Activated B cell treated with CpG ODN at 0.5 μM for 24 hours (primary cell): ENCODE measurements around the gene CERS6. TPM values are rescaled to one million over a fixed set of nuclear protein-coding genes. Genes with fewer than 3 reads are reported as not detected.

Source experiments
- ATAC-seq: fragments of 200-7000 bp; cut with Tn5 transposase; one replicate; pipeline ENCODE4 v1.10.0; 2021; ENCODE audit warnings: low read depth, mild to moderate bottlenecking, moderate library complexity
- CTCF ChIA-PET: fragments of 350-600 bp; sonication (Branson Sonifier 250); formaldehyde crosslinking; loops from one replicate; lab custom pipeline; 2021; ENCODE audit warnings: antibody characterized with exemption; lab: Charles Lee
- POLR2A ChIA-PET: fragments of 350-600 bp; sonication (Branson Sonifier 250); formaldehyde crosslinking; loops from one replicate; lab custom pipeline; 2021; ENCODE audit warnings: antibody characterized with exemption; lab: Charles Lee
- DNase-seq: peaks from one replicate; pipeline ENCODE4 v3.0.0; 2022
- H3K27ac Mint-ChIP-seq: one replicate; pipeline ENCODE4 v1.8.0; 2020; ENCODE audit warnings: mixed read lengths
- H3K27me3 Mint-ChIP-seq: one replicate; pipeline ENCODE4 v1.8.0; 2021; ENCODE audit warnings: mixed read lengths
- H3K36me3 Mint-ChIP-seq: one replicate; pipeline ENCODE4 v1.8.0; 2021; ENCODE audit warnings: low read depth, mixed read lengths
- H3K4me1 Mint-ChIP-seq: one replicate; pipeline ENCODE4 v1.8.0; 2021; ENCODE audit warnings: mixed read lengths
- H3K4me3 Mint-ChIP-seq: one replicate; pipeline ENCODE4 v1.8.0; 2020; ENCODE audit warnings: mild to moderate bottlenecking, mixed read lengths
- H3K9me3 Mint-ChIP-seq: one replicate; pipeline ENCODE4 v1.8.0; 2020; ENCODE audit warnings: mixed read lengths
- intact Hi-C: fragments of 100-400 bp; cut with micrococcal nuclease; formaldehyde crosslinking; loops from one replicate; pipeline ENCODE4 v1.15.1; 2024
- total RNA-seq: library from RNA; stranded (reverse); gene quantifications from 2 replicates; pipeline ENCODE4 v1.2.3, GENCODE V29; 2022
- TF ChIP-seq, protein P1 (sequence below): fragments of 200-600 bp; IDR thresholded peaks from one replicate; pipeline ENCODE4 v1.8.0; 2022; ENCODE audit warnings: antibody characterized with exemption, mild to moderate bottlenecking

CERS6 gene
- total RNA-seq, 1 donor from 2014 or later = 5.3 TPM

GRCh38 chr2:168429988-168430387 is 26.1 kb upstream of the CERS6 start:
- intact Hi-C loops = no loop called here
- Mint-ChIP-seq H3K27me3 (peaks cover 1% of the 10 kb centered on the region), H3K27ac (no peak overlapping the region), H3K36me3 (no peaks in the 10 kb centered on the region), H3K4me1 (no peaks in the 10 kb centered on the region), H3K9me3 (no peaks in the 10 kb centered on the region), H3K4me3 (no peak overlapping the region)
- DNase-seq = no peak
- TF ChIP-seq, protein P1, sequence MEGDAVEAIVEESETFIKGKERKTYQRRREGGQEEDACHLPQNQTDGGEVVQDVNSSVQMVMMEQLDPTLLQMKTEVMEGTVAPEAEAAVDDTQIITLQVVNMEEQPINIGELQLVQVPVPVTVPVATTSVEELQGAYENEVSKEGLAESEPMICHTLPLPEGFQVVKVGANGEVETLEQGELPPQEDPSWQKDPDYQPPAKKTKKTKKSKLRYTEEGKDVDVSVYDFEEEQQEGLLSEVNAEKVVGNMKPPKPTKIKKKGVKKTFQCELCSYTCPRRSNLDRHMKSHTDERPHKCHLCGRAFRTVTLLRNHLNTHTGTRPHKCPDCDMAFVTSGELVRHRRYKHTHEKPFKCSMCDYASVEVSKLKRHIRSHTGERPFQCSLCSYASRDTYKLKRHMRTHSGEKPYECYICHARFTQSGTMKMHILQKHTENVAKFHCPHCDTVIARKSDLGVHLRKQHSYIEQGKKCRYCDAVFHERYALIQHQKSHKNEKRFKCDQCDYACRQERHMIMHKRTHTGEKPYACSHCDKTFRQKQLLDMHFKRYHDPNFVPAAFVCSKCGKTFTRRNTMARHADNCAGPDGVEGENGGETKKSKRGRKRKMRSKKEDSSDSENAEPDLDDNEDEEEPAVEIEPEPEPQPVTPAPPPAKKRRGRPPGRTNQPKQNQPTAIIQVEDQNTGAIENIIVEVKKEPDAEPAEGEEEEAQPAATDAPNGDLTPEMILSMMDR = no peak
- no peak for ATAC-seq
- ChIA-PET POLR2A (no interaction called here), CTCF (no interaction called here)

- ChIA-PET CTCF (no interaction called here), POLR2A (no interaction called here)
- Mint-ChIP-seq H3K4me3 (no peak overlapping the region), H3K9me3 (no peaks in the 10 kb centered on the region), H3K27me3 (peaks cover 3% of the 10 kb centered on the region), H3K27ac (no peak overlapping the region), H3K36me3 (no peaks in the 10 kb centered on the region), H3K4me1 (no peaks in the 10 kb centered on the region)
- intact Hi-C loops = no loop called here
- ATAC-seq (no peak), DNase-seq (no peak)
- TF ChIP-seq, protein P1 = no peak
Observed at GRCh38 chr2:168430431-168430830, 25.6 kb upstream of the CERS6 start.

DNA sequence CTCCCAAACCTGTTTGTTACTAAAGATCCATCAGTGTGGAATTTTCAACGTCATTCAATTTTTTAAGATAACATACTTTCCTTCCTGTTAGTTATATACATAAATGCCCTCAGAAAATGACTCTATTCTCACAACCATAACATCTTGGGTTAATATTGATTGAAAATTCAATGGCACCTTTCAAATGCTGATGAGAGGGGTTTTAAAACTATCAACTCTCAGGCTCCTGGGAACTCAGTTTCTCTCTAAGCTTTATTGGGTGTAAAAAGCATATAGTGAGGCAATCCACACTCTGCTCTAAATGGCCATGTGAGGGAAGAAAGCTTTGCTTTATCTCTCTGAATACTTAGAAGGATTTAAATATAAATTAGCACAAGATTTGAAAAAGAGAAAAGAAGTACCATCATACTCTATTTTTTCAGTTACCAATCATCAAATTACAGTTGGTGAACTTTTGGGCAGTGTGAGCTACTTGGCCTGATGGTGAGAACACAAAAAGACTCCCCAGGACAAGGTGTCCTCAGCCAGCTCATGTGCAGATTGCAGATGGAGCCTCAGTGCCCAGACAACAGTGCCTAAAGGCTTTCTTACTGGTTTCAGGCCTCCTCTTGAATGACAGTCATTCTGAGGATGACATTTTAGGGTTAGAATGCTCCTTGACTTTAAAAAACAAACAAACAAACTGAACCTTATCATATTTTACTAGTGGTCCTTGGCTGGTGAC is 24.6 kb upstream of the CERS6 start:
- H3K36me3 Mint-ChIP-seq = no peaks in the 10 kb centered on the region
- no peak overlapping the region for H3K4me3 Mint-ChIP-seq
- peaks cover 3% of the 10 kb centered on the region for H3K27me3 Mint-ChIP-seq
- TF ChIP-seq, protein P1 = no peak
- H3K4me1 Mint-ChIP-seq = no peaks in the 10 kb centered on the region
- ChIA-PET POLR2A (no interaction called here), CTCF (no interaction called here)
- no peak overlapping the region for H3K27ac Mint-ChIP-seq
- no peaks in the 10 kb centered on the region for H3K9me3 Mint-ChIP-seq
- no peak for DNase-seq
- intact Hi-C loops = no loop called here
- no peak for ATAC-seq

DNA sequence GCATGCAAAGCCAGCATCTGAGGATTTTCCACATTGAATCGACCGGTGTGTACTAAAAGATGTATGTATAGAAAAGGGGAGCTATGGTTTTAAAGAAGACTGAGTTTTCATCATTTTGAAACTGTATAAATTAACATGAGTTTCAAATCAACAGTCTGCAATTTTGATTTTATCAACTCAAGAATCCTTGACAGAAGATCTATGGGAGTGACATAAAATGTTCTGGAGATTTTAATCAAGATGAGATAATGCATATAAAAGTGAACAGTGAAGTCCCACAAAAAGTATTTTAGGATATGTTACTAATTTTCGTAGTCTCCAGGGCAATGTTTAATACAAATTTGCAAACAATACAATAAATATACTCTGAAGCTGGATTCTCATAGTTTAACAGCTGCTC is 24.0 kb upstream of the CERS6 start:
- peaks cover 3% of the 10 kb centered on the region for H3K27me3 Mint-ChIP-seq
- DNase-seq = no peak
- H3K27ac Mint-ChIP-seq = no peak overlapping the region
- H3K4me1 Mint-ChIP-seq = no peaks in the 10 kb centered on the region
- ChIA-PET POLR2A (no interaction called here), CTCF (no interaction called here)
- TF ChIP-seq, protein P1 = no peak
- ATAC-seq = no peak
- H3K9me3 Mint-ChIP-seq = no peaks in the 10 kb centered on the region
- no peaks in the 10 kb centered on the region for H3K36me3 Mint-ChIP-seq
- H3K4me3 Mint-ChIP-seq = no peak overlapping the region
- intact Hi-C loops = no loop called here

DNA sequence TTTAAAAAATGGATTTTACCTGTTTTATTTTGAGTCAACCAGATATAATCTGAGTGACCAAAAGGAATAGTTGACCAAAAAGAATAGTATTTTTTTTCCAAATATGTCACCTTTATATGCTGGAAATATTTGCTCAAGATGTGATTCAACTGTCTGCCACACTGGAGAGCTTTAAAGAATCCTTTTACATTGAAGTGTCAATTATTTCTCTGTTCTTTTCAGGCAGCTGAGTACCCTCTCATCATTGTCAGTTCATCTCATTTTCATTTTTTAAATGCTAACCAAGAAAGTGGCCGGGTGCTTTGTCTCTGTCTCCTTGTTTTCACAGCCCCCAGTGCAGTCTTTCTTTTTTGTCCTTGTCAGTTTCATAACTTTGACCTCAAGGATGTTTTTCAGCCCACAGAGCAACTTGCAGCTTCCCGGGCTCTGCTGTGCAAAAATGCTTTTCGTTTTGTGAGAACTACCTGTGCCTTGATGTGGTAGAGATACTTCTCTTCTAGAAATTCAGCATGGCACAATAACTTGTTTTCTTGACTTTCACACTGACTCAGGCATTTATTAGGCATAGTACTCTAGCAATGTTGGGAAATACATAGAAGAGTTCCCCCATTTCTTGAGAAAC is 23.4 kb upstream of the CERS6 start:
- CTCF ChIA-PET = no interaction called here
- H3K4me3 Mint-ChIP-seq = no peak overlapping the region

More for the DNA sequence above, 23.4 kb upstream of the CERS6 start:
- H3K9me3 Mint-ChIP-seq = no peaks in the 10 kb centered on the region
- intact Hi-C loops = no loop called here
- TF ChIP-seq, protein P1 = no peak
- no peak overlapping the region for H3K27ac Mint-ChIP-seq
- no peaks in the 10 kb centered on the region for H3K4me1 Mint-ChIP-seq
- DNase-seq = no peak
- H3K36me3 Mint-ChIP-seq = no peaks in the 10 kb centered on the region
- POLR2A ChIA-PET = no interaction called here
- peaks cover 3% of the 10 kb centered on the region for H3K27me3 Mint-ChIP-seq
- ATAC-seq = no peak
